HepG2 (cell line): ENCODE data around the gene C2orf81. TPM values are rescaled to one million over a fixed set of nuclear protein-coding genes. Genes with fewer than 3 reads are reported as not detected.

Experiments
- AKNA ChIP-seq: sonication (generic); formaldehyde crosslinking; IDR thresholded peaks from 2 replicates; pipeline ENCODE4 v1.4.0; 2020; ENCODE audit warnings: missing genetic modification reagents, borderline replicate concordance
- HOXD1 ChIP-seq: sonication (generic); formaldehyde crosslinking; IDR thresholded peaks from 2 replicates; pipeline ENCODE4 v1.5.0; 2020; ENCODE audit warnings: missing genetic modification reagents
- MEIS2 ChIP-seq: sonication (generic); formaldehyde crosslinking; IDR thresholded peaks from 2 replicates; pipeline ENCODE4 v1.9.0; 2021; ENCODE audit warnings: mild to moderate bottlenecking, missing genetic modification reagents
- MIXL1 ChIP-seq: IDR thresholded peaks from 2 replicates; pipeline ENCODE4 v1.6.1; 2016
- MXD1 ChIP-seq: sonication (generic); formaldehyde crosslinking; IDR thresholded peaks from 2 replicates; pipeline ENCODE4 v1.4.0; 2020; ENCODE audit warnings: mild to moderate bottlenecking, missing genetic modification reagents
- MXI1 ChIP-seq: IDR thresholded peaks from 3 replicates; pipeline ENCODE4 v1.6.1; 2012; ENCODE audit warnings: low read depth, low read length, inconsistent platforms, borderline replicate concordance
- NFYC ChIP-seq: IDR thresholded peaks from 2 replicates; pipeline ENCODE4 v1.6.1; 2016; ENCODE audit warnings: missing genetic modification reagents, missing compliant biosample characterization
- NKX3-1 ChIP-seq: sonication (generic); formaldehyde crosslinking; IDR thresholded peaks from 2 replicates; pipeline ENCODE4 v1.5.0; 2020; ENCODE audit warnings: missing genetic modification reagents
- NR3C1 ChIP-seq: sonication (generic); formaldehyde crosslinking; IDR thresholded peaks from 2 replicates; pipeline ENCODE4 v1.4.0; 2020; ENCODE audit warnings: missing genetic modification reagents
- PAX8 ChIP-seq: sonication (generic); formaldehyde crosslinking; IDR thresholded peaks from 2 replicates; pipeline ENCODE4 v1.8.0; 2022; ENCODE audit warnings: mild to moderate bottlenecking, missing genetic modification reagents, borderline replicate concordance
- PCBP2 ChIP-seq: fragments of 200-400 bp; formaldehyde crosslinking; optimal IDR thresholded peaks from 2 replicates; pipeline ENCODE3; 2018; ENCODE audit warnings: low read length, low read depth; ENCODE audit not compliant: poor library complexity, severe bottlenecking
- PHF5A ChIP-seq: IDR thresholded peaks from one replicate; pipeline ENCODE4 v1.6.1; 2018; ENCODE audit warnings: low read depth, missing genetic modification reagents; ENCODE audit not compliant: unreplicated experiment
- RORA ChIP-seq: sonication (generic); formaldehyde crosslinking; IDR thresholded peaks from 2 replicates; pipeline ENCODE4 v1.5.0; 2020; ENCODE audit warnings: mild to moderate bottlenecking, missing genetic modification reagents, moderate library complexity
- SMAD3 ChIP-seq: sonication (generic); formaldehyde crosslinking; IDR thresholded peaks from 2 replicates; pipeline ENCODE4 v1.4.0; 2020; ENCODE audit warnings: missing genetic modification reagents
- ZNF10 ChIP-seq: sonication (generic); formaldehyde crosslinking; IDR thresholded peaks from 2 replicates; pipeline ENCODE4 v1.4.0; 2020; ENCODE audit warnings: mild to moderate bottlenecking, low read depth, missing genetic modification reagents, borderline replicate concordance
- ZNF432 ChIP-seq: sonication (generic); formaldehyde crosslinking; IDR thresholded peaks from 2 replicates; pipeline ENCODE4 v1.5.0; 2020; ENCODE audit warnings: missing genetic modification reagents, mild to moderate bottlenecking, borderline replicate concordance
- ZNF572 ChIP-seq: sonication (generic); formaldehyde crosslinking; IDR thresholded peaks from 2 replicates; pipeline ENCODE4 v1.5.1; 2020; ENCODE audit warnings: mild to moderate bottlenecking, missing genetic modification reagents
- ZNF598 ChIP-seq: sonication (generic); formaldehyde crosslinking; IDR thresholded peaks from 2 replicates; pipeline ENCODE4 v1.5.1; 2020; ENCODE audit warnings: mild to moderate bottlenecking, missing genetic modification reagents, borderline replicate concordance
- ZNF724P ChIP-seq: sonication (generic); formaldehyde crosslinking; IDR thresholded peaks from 2 replicates; pipeline ENCODE4 v1.8.0; 2022; ENCODE audit warnings: missing genetic modification reagents, borderline replicate concordance
- polyA plus RNA-seq, 8 experiments: library from polyadenylated mRNA; depleted of rRNA in 3 of 8; stranded (reverse) in 7 of 8; unstranded in 1 of 8; fragments of >200 nt; fragmentation: Illumina TruSeq in 4 of 8; extraction: Trizol in 4 of 8; gene quantifications; 2 replicates each; pipeline versions ENCODE4 v1.2.1 to v1.2.3, GENCODE V29; 2011 to 2016; ENCODE audit warnings: low read depth in 4 of 8, missing spikeins in 1 of 8, mixed read lengths in 1 of 8; ENCODE audit not compliant: insufficient read depth in 1 of 8
- total RNA-seq, 5 experiments: library from RNA; depleted of rRNA; stranded (reverse); fragments of >200 nt; fragmentation: Illumina TruSeq; extraction: Trizol; gene quantifications; 2 replicates each; pipeline ENCODE4 v1.2.3, GENCODE V29; 2016; ENCODE audit warnings: low read depth in 1 of 5
- TF ChIP-seq, protein P1 (sequence below): sonication (generic); formaldehyde crosslinking; IDR thresholded peaks from 2 replicates; pipeline ENCODE4 v1.5.0; 2020; ENCODE audit warnings: missing genetic modification reagents
- TF ChIP-seq, protein P2 (sequence below): sonication (generic); formaldehyde crosslinking; IDR thresholded peaks from 2 replicates; pipeline ENCODE4 v1.8.0; 2022; ENCODE audit warnings: mild to moderate bottlenecking, missing genetic modification reagents

C2orf81 gene
- total and polyA plus RNA-seq, 2 of the 13 experiments (the other 11 are each of a cell fraction or from before 2014, with no cell fraction given): 0.15 to 0.17 TPM

DNA sequence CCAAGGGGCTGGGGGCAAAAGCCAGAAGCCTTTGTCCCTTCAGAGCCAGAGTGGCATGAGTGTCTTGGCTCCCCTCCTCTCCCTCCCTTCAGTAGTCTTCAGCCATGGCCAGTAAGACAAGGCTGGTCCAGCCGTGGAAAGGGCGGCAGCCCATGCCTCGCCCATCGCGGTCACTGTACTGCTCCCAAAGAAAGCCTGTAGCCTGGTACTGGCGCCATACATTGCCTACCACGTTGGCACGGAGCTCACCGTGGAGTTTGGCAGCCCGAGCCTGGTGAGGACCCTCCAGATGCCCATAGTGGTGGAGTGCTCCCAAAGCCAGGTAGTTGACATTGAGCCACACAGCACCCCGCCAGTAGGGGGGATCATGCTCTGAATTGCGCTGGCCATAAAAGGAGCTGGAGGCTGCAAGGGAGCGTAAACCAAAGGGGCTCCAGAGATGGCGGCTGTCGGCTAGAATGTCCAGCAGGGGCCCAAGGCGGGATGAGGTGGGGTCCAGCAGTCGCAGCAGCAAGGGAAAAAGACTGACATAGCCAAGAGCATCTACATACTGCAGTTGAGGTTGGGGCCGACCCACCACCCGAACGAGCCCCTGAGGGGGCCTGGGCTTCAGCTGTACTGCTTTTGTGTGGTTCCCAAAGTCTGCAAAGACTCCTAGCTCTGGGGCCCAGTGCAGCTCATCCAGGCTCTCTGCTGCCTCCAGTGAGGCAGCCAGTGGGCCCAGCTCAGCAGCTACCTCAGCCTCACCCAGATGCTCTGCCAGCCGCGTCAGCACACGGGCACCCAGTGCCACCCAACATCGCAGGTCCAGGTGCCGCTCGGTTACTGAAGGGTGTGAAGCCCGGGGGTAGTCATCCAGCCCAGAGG is 40.0 kb upstream of the C2orf81 start (continued):
- no peak for TF ChIP-seq ZNF572 (CRISPR knock-in tag)
- TF ChIP-seq NKX3-1 (CRISPR knock-in tag): 0 out of 2 replicates have a peak, but pooled peaks have one; percentile 21
- TF ChIP-seq, protein P1, sequence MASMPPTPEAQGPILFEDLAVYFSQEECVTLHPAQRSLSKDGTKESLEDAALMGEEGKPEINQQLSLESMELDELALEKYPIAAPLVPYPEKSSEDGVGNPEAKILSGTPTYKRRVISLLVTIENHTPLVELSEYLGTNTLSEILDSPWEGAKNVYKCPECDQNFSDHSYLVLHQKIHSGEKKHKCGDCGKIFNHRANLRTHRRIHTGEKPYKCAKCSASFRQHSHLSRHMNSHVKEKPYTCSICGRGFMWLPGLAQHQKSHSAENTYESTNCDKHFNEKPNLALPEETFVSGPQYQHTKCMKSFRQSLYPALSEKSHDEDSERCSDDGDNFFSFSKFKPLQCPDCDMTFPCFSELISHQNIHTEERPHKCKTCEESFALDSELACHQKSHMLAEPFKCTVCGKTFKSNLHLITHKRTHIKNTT: no peak
- no peak for TF ChIP-seq ZNF598 (CRISPR knock-in tag)
- TF ChIP-seq, protein P2, sequence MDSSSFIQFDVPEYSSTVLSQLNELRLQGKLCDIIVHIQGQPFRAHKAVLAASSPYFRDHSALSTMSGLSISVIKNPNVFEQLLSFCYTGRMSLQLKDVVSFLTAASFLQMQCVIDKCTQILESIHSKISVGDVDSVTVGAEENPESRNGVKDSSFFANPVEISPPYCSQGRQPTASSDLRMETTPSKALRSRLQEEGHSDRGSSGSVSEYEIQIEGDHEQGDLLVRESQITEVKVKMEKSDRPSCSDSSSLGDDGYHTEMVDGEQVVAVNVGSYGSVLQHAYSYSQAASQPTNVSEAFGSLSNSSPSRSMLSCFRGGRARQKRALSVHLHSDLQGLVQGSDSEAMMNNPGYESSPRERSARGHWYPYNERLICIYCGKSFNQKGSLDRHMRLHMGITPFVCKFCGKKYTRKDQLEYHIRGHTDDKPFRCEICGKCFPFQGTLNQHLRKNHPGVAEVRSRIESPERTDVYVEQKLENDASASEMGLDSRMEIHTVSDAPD: no peak
- no peak for TF ChIP-seq AKNA
- TF ChIP-seq NR3C1: no peak
- no peak for TF ChIP-seq RORA (CRISPR knock-in tag)
- TF ChIP-seq SMAD3 (CRISPR knock-in tag): no peak
- no peak for TF ChIP-seq ZNF432 (CRISPR knock-in tag)
- no peak for TF ChIP-seq MEIS2 (CRISPR knock-in tag)
- no peak for TF ChIP-seq HOXD1 (CRISPR knock-in tag)
- TF ChIP-seq PHF5A (CRISPR knock-in tag): no peak
- no peak for TF ChIP-seq MXD1 (CRISPR knock-in tag)
- TF ChIP-seq ZNF10 (CRISPR knock-in tag): no peak
- TF ChIP-seq NFYC (CRISPR knock-in tag): no peak
- no peak for TF ChIP-seq PAX8
- TF ChIP-seq ZNF724P (CRISPR knock-in tag): no peak
- TF ChIP-seq MXI1: no peak
- TF ChIP-seq PCBP2: no peak
- TF ChIP-seq MIXL1: no peak
